Fibroblast of the aortic adventitia (primary cell): Measurements from ENCODE around the gene NOM1. TPM values are rescaled to one million over a fixed set of nuclear protein-coding genes. Genes with fewer than 3 reads are reported as not detected.
A peak's percentile ranks its signal among the peaks of the same experiment; 100 is the strongest.

Source experiments
- DNase-seq: peaks from one replicate; pipeline ENCODE4 v3.0.0-alpha.2; 2010; ENCODE audit warnings: low read depth
- H3K4me3 ChIP-seq: 2 replicates; pipeline ENCODE4 v1.5.1; 2011; ENCODE audit warnings: low read depth, mild to moderate bottlenecking, control low read depth, low read length, moderate library complexity
- total RNA-seq: library from RNA; depleted of rRNA; stranded (reverse); fragments of >200 nt; gene quantifications from 2 replicates; pipeline ENCODE4 v1.2.3, GENCODE V29; 2012; ENCODE audit warnings: low replicate concordance
- TF ChIP-seq, protein P1 (sequence below): IDR thresholded peaks from 2 replicates; pipeline ENCODE4 v1.5.1; 2011; ENCODE audit warnings: mild to moderate bottlenecking, low read length, control low read depth, inconsistent platforms; ENCODE audit not compliant: insufficient read depth

Gene NOM1
- total RNA-seq, 1 donor: 10.8 TPM

DNA sequence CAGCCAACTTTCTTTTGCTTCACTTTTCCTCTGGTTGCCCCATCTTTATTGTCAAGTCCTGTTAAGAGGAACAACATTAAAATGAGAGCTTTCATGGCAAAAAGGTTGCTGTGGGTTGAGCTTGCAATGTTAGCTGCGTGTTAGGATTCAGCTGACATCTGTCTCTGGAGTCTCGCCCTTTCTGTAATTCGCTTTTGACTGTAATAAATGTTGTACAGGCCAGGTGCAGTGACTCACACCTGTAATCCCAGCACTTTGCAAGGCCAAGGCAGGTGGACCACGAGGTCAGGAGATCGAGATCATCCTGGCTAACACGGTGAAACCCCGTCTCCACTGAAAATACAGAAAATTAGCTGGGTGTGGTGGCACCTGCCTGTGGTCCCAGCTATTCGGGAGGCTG lies 36.9 kb downstream of the NOM1 start:
- TF ChIP-seq, protein P1, sequence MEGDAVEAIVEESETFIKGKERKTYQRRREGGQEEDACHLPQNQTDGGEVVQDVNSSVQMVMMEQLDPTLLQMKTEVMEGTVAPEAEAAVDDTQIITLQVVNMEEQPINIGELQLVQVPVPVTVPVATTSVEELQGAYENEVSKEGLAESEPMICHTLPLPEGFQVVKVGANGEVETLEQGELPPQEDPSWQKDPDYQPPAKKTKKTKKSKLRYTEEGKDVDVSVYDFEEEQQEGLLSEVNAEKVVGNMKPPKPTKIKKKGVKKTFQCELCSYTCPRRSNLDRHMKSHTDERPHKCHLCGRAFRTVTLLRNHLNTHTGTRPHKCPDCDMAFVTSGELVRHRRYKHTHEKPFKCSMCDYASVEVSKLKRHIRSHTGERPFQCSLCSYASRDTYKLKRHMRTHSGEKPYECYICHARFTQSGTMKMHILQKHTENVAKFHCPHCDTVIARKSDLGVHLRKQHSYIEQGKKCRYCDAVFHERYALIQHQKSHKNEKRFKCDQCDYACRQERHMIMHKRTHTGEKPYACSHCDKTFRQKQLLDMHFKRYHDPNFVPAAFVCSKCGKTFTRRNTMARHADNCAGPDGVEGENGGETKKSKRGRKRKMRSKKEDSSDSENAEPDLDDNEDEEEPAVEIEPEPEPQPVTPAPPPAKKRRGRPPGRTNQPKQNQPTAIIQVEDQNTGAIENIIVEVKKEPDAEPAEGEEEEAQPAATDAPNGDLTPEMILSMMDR: no peak
- DNase-seq: no peak

DNA sequence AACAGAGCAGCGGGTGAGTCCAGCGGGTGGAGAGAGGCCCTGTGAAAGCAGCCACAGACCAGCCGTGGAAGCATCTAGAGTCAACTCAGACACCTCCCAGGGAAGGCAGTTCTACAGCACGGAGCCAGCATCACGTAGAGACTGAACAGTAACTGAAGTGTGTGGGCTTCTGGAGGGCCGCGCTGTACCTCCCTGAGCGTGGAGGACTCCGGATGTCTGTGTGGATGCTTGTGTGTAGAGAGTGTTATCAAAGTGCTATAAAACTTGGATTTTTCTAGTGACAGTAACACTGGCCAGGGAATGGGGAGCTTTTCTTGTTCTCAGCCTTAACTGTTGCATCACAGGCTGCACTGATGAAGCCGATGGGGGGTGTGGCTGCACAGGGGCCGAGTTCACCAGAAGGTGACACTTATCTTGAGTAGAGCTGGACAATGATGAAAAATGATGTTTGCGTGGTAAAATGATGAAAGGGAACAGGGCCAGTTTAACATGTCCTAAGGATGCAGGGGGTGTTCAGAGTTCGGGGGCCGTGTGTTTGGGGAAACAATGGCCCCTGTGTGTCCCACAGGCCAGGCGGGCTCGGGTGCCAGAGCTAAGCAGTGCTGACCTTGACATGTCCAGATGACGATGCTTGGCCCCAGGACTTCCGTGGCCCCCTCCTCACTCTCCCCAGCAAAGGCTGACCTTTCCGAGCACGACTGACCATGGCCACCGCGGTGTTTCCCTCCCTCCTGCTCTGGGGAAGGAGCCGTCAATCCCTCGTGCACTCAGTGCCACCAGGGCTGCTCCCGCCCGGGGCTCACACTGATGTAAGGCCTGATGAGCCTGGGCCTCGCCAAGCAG lies 39.1 kb downstream of the NOM1 start:
- DNase-seq: peak; percentile 44
- TF ChIP-seq, protein P1: no peak
- no peak overlapping the region for H3K4me3 ChIP-seq

More for the DNA sequence above, 36.9 kb downstream of the NOM1 start:
- H3K4me3 ChIP-seq: no peak overlapping the region

DNA sequence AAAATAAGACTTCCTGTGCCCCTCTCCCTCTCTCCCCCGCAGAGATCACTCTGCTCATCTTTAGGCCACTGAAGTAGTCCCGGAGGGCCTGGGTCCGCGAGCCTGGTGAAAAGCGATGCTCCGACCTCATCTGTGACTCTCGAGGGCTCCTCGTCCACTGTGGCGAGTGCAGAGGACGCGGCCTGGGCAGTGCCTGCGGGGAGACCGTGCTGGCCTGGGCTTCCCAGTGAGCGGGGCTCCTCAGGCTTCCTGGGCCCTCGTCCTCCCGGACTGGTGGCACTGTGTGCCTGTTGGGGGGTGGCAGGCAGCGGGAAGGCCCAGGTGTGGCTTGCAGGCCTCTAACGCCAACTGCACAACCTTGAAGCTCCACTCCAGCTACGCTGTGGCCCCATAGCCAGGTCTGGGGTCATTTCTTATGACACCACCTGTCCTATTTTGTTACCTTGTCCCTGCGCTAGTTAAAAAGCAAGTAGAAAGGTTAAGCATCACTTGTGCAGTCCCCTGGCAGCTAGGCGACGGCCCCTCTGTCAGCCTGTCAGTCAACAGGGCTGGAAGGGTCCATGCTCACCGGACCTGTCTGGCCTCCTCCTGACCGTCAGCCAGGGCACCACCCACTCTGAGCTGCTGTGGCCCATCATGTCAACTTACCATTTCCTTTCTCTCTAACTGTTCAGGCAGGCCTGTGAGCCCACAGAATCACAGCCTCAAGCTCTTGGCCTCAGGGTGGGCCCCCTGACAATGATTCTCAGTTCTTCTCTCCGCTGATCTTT lies 40.4 kb downstream of the NOM1 start:
- no peak for DNase-seq
- TF ChIP-seq, protein P1: no peak
- H3K4me3 ChIP-seq: no peak overlapping the region

DNA sequence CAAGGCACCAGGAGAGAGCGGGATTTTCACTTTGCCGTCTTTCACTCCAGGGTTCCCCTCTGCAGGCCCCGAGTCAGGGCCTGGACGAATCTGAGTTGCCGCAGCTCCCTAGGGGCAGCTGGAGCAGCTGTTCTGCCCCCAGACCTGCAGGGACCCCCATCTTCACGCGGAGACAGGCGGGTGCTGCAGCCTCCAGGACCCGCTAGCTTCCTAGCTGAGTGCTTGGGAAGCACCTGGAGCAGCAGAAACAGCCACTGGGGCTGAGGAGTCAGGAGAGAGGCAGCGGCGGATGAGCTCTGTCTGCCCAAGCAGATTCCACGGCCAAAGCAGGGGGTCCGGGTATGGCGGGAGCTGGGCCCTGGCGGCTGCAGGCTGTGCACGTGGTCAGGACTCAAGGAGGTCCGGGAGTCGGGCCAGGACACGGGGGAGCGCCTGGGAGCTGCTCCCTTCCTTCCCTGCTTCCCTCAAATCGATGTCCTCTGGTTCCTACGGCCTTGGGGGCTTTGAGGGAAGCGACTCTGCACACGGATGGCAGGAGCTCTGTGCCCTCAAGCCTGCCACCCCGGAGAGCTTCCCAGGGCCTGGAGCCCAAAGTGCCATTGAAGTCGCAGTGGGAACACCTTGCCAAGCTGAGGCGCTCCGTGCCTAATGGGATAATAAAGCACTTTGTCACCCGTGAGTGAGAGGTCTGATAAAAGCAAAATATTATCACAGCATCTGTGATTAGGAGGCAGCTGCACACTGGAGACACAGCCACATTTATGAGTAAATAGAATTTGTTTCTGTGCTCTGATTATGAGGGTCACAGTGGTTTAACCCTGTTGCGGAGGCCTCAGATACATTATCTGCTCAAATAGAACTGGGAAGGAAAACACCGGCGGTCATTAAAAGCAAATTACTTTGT lies 43.8 kb downstream of the NOM1 start:
- TF ChIP-seq, protein P1: no peak
- DNase-seq: peak; percentile 17
- no peak overlapping the region for H3K4me3 ChIP-seq

DNA sequence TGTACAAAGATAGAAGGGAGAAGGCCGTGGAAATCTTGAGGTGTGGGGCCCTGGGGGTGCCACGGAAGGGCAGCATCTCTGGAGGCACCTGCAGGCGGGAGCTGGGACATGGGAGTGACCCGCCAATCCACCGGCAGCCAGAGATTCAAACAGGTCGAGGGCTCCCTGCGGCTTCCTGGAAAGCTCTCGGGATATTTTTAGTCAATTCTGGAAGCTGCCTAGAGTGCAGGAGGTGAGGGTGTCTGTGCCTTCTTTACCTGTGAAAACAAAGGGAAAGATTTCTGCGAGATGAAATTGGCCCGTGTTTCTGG lies 44.4 kb downstream of the NOM1 start:
- DNase-seq: no peak
- TF ChIP-seq, protein P1: no peak
- no peak overlapping the region for H3K4me3 ChIP-seq

DNA sequence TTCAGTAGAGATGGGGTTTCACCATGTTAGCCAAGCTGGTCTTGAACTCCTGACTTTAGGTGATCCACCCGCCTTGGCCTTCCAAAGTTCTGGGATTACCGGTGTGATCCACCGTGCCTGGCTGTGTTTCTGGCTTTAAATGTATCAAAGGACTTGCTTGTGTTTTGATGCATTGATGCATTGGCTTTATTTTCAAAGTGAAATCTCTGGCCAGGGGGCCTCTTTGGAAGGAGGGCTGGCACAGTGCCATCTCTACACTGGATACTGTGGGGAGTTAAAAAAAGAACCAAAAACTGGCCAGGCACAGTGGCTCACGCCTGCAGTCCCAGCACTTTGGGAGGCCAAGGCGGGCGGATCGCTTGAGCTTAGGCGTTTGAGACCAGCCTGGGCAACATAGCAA lies 44.9 kb downstream of the NOM1 start:
- TF ChIP-seq, protein P1: no peak
- no peak for DNase-seq
- no peak overlapping the region for H3K4me3 ChIP-seq
